ENCODE data around the gene AP3B1. TPM values are rescaled to one million over a fixed set of nuclear protein-coding genes. Genes with fewer than 3 reads are reported as not detected.

Gene AP3B1
- polyA plus RNA-seq, 3 donors: 20.3 to 39.8 (median 24.9) TPM

- no peak overlapping the region for H3K4me3 ChIP-seq (replicated peaks in 1 of 3; ENCODE audit: low read depth in 2 of 3, low read length in 3 of 3)
- H3K79me2 ChIP-seq (ENCODE audit: insufficient read depth, low read length): no peaks in the 10 kb centered on the region
- DNase-seq: peak in 2 of 3 donors; percentile 10 to 17
- 100% methylated on average over 1 of the region's 5 CpGs for WGBS (ENCODE audit: insufficient coverage)
- Mint-ChIP-seq H3K9me3 (peaks cover 19 to 29% (median 26%) of the 10 kb centered on the region in 7 donors), H3K27me3 (ENCODE audit: low read depth in 3 of 3) (peaks cover 0 to 2% (median 1%) of the 10 kb centered on the region in 3 donors), H3K27ac (peak overlapping the region in 3 of 7 donors; percentile 43 to 78 (median 47)), H3K4me3 (no peak overlapping the region), H3K36me3 (peaks cover 0 to 4% of the 10 kb centered on the region in 2 donors), H3K4me1 (peaks cover 22% of the 10 kb centered on the region)
- H3K9ac ChIP-seq (ENCODE audit: insufficient read depth, low read length, poor library complexity, severe bottlenecking): no peak overlapping the region
- no peaks in the 10 kb centered on the region for H3K36me3 ChIP-seq (replicated peaks in 1 of 2; ENCODE audit: control insufficient read depth in 1 of 2, insufficient read depth in 2 of 2, low read length in 2 of 2)
- no peak overlapping the region for H3K4me2 ChIP-seq (replicated peaks; ENCODE audit: extremely low read depth, low read length, poor library complexity, severe bottlenecking)
- peaks cover 12 to 16% of the 10 kb centered on the region in 2 donors for H3K9me3 ChIP-seq (replicated peaks in 1 of 2; ENCODE audit: control insufficient read depth in 1 of 2, insufficient read depth in 1 of 2, low read length in 2 of 2)
- no peaks in the 10 kb centered on the region for H4K20me1 ChIP-seq (ENCODE audit: insufficient read depth, low read length)
- peak overlapping the region in 1 of 2 donors; percentile 60 for H3K27ac ChIP-seq (ENCODE audit: low read depth in 1 of 2, low read length in 2 of 2)
- intact Hi-C loops (cut with micrococcal nuclease): no loop called here
- no peaks in the 10 kb centered on the region for H3K27me3 ChIP-seq (ENCODE audit: control insufficient read depth in 2 of 2, insufficient read depth in 2 of 2, low read length in 2 of 2)
- TF ChIP-seq CTCF (IDR thresholded peaks at IDR 0.05): no peak
- peaks cover 12 to 15% of the 10 kb centered on the region in 2 donors for H3K4me1 ChIP-seq (ENCODE audit: control insufficient read depth in 1 of 2, insufficient read depth in 2 of 2, low read length in 2 of 2)
- peak overlapping the region; percentile 36 for H2AFZ ChIP-seq (ENCODE audit: insufficient read depth, low read depth, low read length, poor library complexity, severe bottlenecking)
Measured at GRCh38 chr5:78339617-78340436, 45.3 kb upstream of the AP3B1 start.

GRCh38 chr5:78336698-78337097, 42.2 kb upstream of the AP3B1 start:
- 100% methylated on average over 1 of the region's 2 CpGs for WGBS (ENCODE audit: insufficient coverage)

More at GRCh38 chr5:78336698-78337097, 42.2 kb upstream of the AP3B1 start:
- Histone ChIP-seq H3K27ac (ENCODE audit: low read depth in 1 of 2, low read length in 2 of 2) (no peak overlapping the region), H3K4me1 (ENCODE audit: control insufficient read depth in 1 of 2, insufficient read depth in 2 of 2, low read length in 2 of 2) (peaks cover 12 to 15% of the 10 kb centered on the region in 2 donors), H3K4me2 (replicated peaks; ENCODE audit: extremely low read depth, low read length, poor library complexity, severe bottlenecking) (no peak overlapping the region), H3K9me3 (replicated peaks in 1 of 2; ENCODE audit: control insufficient read depth in 1 of 2, insufficient read depth in 1 of 2, low read length in 2 of 2) (peaks cover 12 to 16% of the 10 kb centered on the region in 2 donors), H4K20me1 (ENCODE audit: insufficient read depth, low read length) (no peaks in the 10 kb centered on the region), H3K9ac (ENCODE audit: insufficient read depth, low read length, poor library complexity, severe bottlenecking) (no peak overlapping the region), H3K27me3 (ENCODE audit: control insufficient read depth in 2 of 2, insufficient read depth in 2 of 2, low read length in 2 of 2) (no peaks in the 10 kb centered on the region), H3K4me3 (replicated peaks in 1 of 3; ENCODE audit: low read depth in 2 of 3, low read length in 3 of 3) (no peak overlapping the region), H3K36me3 (replicated peaks in 1 of 2; ENCODE audit: control insufficient read depth in 1 of 2, insufficient read depth in 2 of 2, low read length in 2 of 2) (no peaks in the 10 kb centered on the region), H3K79me2 (ENCODE audit: insufficient read depth, low read length) (no peaks in the 10 kb centered on the region), H2AFZ (ENCODE audit: insufficient read depth, low read depth, low read length, poor library complexity, severe bottlenecking) (no peak overlapping the region)
- intact Hi-C loops (cut with micrococcal nuclease): no loop called here
- Mint-ChIP-seq H3K9me3 (peaks cover 19 to 26% (median 25%) of the 10 kb centered on the region in 7 donors), H3K36me3 (peaks cover 0 to 4% of the 10 kb centered on the region in 2 donors), H3K27ac (no peak overlapping the region), H3K27me3 (ENCODE audit: low read depth in 3 of 3) (peaks cover 0 to 2% (median 1%) of the 10 kb centered on the region in 3 donors), H3K4me1 (peaks cover 22% of the 10 kb centered on the region), H3K4me3 (no peak overlapping the region)
- DNase-seq: no peak
- TF ChIP-seq CTCF (IDR thresholded peaks at IDR 0.05): no peak
